Measurements from ENCODE around the gene RNASE7.

RNASE7 gene

GRCh38 chr14:21066882-21067502, 24.8 kb downstream of the RNASE7 start:
- Histone ChIP-seq H3K9me3 (ENCODE audit: control insufficient read depth, low read length) (no peaks in the 10 kb centered on the region), H3K36me3 (ENCODE audit: control insufficient read depth, insufficient read depth, low read length) (no peaks in the 10 kb centered on the region), H3K4me1 (ENCODE audit: control insufficient read depth, insufficient read depth, low read length) (peaks cover 22% of the 10 kb centered on the region), H3K9ac (ENCODE audit: low read length) (no peak overlapping the region), H3K27me3 (ENCODE audit: control insufficient read depth, insufficient read depth, low read length) (peaks cover 17% of the 10 kb centered on the region), H3K4me3 (ENCODE audit: low read length) (no peak overlapping the region)

GRCh38 chr14:21068521-21069387, 26.6 kb downstream of the RNASE7 start:
- no peaks in the 10 kb centered on the region for H3K36me3 ChIP-seq (ENCODE audit: control insufficient read depth, insufficient read depth, low read length)
- peak overlapping the region; percentile 47 for H3K4me3 ChIP-seq (ENCODE audit: low read length)
- peaks cover 17% of the 10 kb centered on the region for H3K27me3 ChIP-seq (ENCODE audit: control insufficient read depth, insufficient read depth, low read length)
- no peaks in the 10 kb centered on the region for H3K9me3 ChIP-seq (ENCODE audit: control insufficient read depth, low read length)
- H3K4me1 ChIP-seq (ENCODE audit: control insufficient read depth, insufficient read depth, low read length) = peaks cover 37% of the 10 kb centered on the region
- H3K9ac ChIP-seq (ENCODE audit: low read length) = peak overlapping the region; percentile 51

- Histone ChIP-seq H3K4me3 (ENCODE audit: low read length) (peak overlapping the region; percentile 47), H3K27me3 (ENCODE audit: control insufficient read depth, insufficient read depth, low read length) (peaks cover 17% of the 10 kb centered on the region), H3K9me3 (ENCODE audit: control insufficient read depth, low read length) (no peaks in the 10 kb centered on the region), H3K4me1 (ENCODE audit: control insufficient read depth, insufficient read depth, low read length) (peaks cover 37% of the 10 kb centered on the region), H3K36me3 (ENCODE audit: control insufficient read depth, insufficient read depth, low read length) (peaks cover 7% of the 10 kb centered on the region), H3K9ac (ENCODE audit: low read length) (peak overlapping the region; percentile 51)
These were observed 27.4 kb downstream of the RNASE7 start for GRCh38 chr14:21069388-21070082.

- H3K36me3 ChIP-seq (ENCODE audit: control insufficient read depth, insufficient read depth, low read length) = peaks cover 13% of the 10 kb centered on the region
- H3K9ac ChIP-seq (ENCODE audit: low read length) = peak within 1 kb of the TSS; percentile 79
- peaks cover 37% of the 10 kb centered on the region for H3K4me1 ChIP-seq (ENCODE audit: control insufficient read depth, insufficient read depth, low read length)
- peak within 1 kb of the TSS; percentile 69 for H3K4me3 ChIP-seq (ENCODE audit: low read length)
- H3K9me3 ChIP-seq (ENCODE audit: control insufficient read depth, low read length) = no peaks in the 10 kb centered on the region
- H3K27me3 ChIP-seq (ENCODE audit: control insufficient read depth, insufficient read depth, low read length) = peaks cover 17% of the 10 kb centered on the region
These were observed 28.0 kb downstream of the RNASE7 start, which contains the start of gene ARHGEF40 for GRCh38 chr14:21070083-21070609. ARHGEF40 (plus strand) TSS chr14:21070304; CDS start chr14:21070397, 93 bp downstream.

GRCh38 chr14:21070610-21071224, 28.6 kb downstream of the RNASE7 start:
- Histone ChIP-seq H3K36me3 (ENCODE audit: control insufficient read depth, insufficient read depth, low read length) (peaks cover 19% of the 10 kb centered on the region), H3K27me3 (ENCODE audit: control insufficient read depth, insufficient read depth, low read length) (peaks cover 17% of the 10 kb centered on the region), H3K9me3 (ENCODE audit: control insufficient read depth, low read length) (no peaks in the 10 kb centered on the region), H3K4me1 (ENCODE audit: control insufficient read depth, insufficient read depth, low read length) (peaks cover 37% of the 10 kb centered on the region), H3K9ac (ENCODE audit: low read length) (peak overlapping the region; percentile 79), H3K4me3 (ENCODE audit: low read length) (peak overlapping the region; percentile 69)

GRCh38 chr14:21071225-21072030, 29.3 kb downstream of the RNASE7 start:
- peak overlapping the region; percentile 79 for H3K9ac ChIP-seq (ENCODE audit: low read length)

GRCh38 chr14:21072031-21072473, 29.9 kb downstream of the RNASE7 start:
- Histone ChIP-seq H3K4me3 (ENCODE audit: low read length) (peak overlapping the region; percentile 69), H3K9me3 (ENCODE audit: control insufficient read depth, low read length) (no peaks in the 10 kb centered on the region), H3K27me3 (ENCODE audit: control insufficient read depth, insufficient read depth, low read length) (peaks cover 17% of the 10 kb centered on the region), H3K4me1 (ENCODE audit: control insufficient read depth, insufficient read depth, low read length) (peaks cover 37% of the 10 kb centered on the region), H3K36me3 (ENCODE audit: control insufficient read depth, insufficient read depth, low read length) (peaks cover 22% of the 10 kb centered on the region), H3K9ac (ENCODE audit: low read length) (peak overlapping the region; percentile 79)

More at GRCh38 chr14:21071225-21072030, 29.3 kb downstream of the RNASE7 start:
- Histone ChIP-seq H3K4me1 (ENCODE audit: control insufficient read depth, insufficient read depth, low read length) (peaks cover 37% of the 10 kb centered on the region), H3K9me3 (ENCODE audit: control insufficient read depth, low read length) (no peaks in the 10 kb centered on the region), H3K27me3 (ENCODE audit: control insufficient read depth, insufficient read depth, low read length) (peaks cover 17% of the 10 kb centered on the region), H3K36me3 (ENCODE audit: control insufficient read depth, insufficient read depth, low read length) (peaks cover 22% of the 10 kb centered on the region), H3K4me3 (ENCODE audit: low read length) (peak overlapping the region; percentile 69)

- Histone ChIP-seq H3K4me1 (ENCODE audit: control insufficient read depth, insufficient read depth, low read length) (peaks cover 37% of the 10 kb centered on the region), H3K36me3 (ENCODE audit: control insufficient read depth, insufficient read depth, low read length) (peaks cover 22% of the 10 kb centered on the region), H3K9ac (ENCODE audit: low read length) (no peak overlapping the region), H3K27me3 (ENCODE audit: control insufficient read depth, insufficient read depth, low read length) (peaks cover 17% of the 10 kb centered on the region), H3K9me3 (ENCODE audit: control insufficient read depth, low read length) (no peaks in the 10 kb centered on the region), H3K4me3 (ENCODE audit: low read length) (no peak overlapping the region)
These were observed 30.7 kb downstream of the RNASE7 start for GRCh38 chr14:21072781-21073339.

- H3K9ac ChIP-seq (ENCODE audit: low read length) = no peak overlapping the region
- peaks cover 30% of the 10 kb centered on the region for H3K36me3 ChIP-seq (ENCODE audit: control insufficient read depth, insufficient read depth, low read length)
- peaks cover 9% of the 10 kb centered on the region for H3K27me3 ChIP-seq (ENCODE audit: control insufficient read depth, insufficient read depth, low read length)
- H3K4me1 ChIP-seq (ENCODE audit: control insufficient read depth, insufficient read depth, low read length) = peaks cover 30% of the 10 kb centered on the region
- H3K4me3 ChIP-seq (ENCODE audit: low read length) = no peak overlapping the region
- H3K9me3 ChIP-seq (ENCODE audit: control insufficient read depth, low read length) = no peaks in the 10 kb centered on the region
These were observed 31.8 kb downstream of the RNASE7 start for GRCh38 chr14:21073921-21074320.

- H3K27me3 ChIP-seq (ENCODE audit: control insufficient read depth, insufficient read depth, low read length) = peaks cover 2% of the 10 kb centered on the region
- H3K9ac ChIP-seq (ENCODE audit: low read length) = no peak overlapping the region
- H3K9me3 ChIP-seq (ENCODE audit: control insufficient read depth, low read length) = no peaks in the 10 kb centered on the region
- H3K36me3 ChIP-seq (ENCODE audit: control insufficient read depth, insufficient read depth, low read length) = peaks cover 38% of the 10 kb centered on the region
- no peak overlapping the region for H3K4me3 ChIP-seq (ENCODE audit: low read length)
- H3K4me1 ChIP-seq (ENCODE audit: control insufficient read depth, insufficient read depth, low read length) = peaks cover 23% of the 10 kb centered on the region
These were observed 32.5 kb downstream of the RNASE7 start for GRCh38 chr14:21074398-21075272.

Data from mucosa of stomach (tissue), 1 donor.